LNCAP (cell line): ENCODE measurements around the gene HLF.

Experiments
- CTCF ChIP-seq: fragments of 450-650 bp; IDR thresholded peaks from 2 replicates; pipeline ENCODE4 v1.5.1; 2017; ENCODE audit warnings: mild to moderate bottlenecking

HLF gene

GRCh38 chr17:55291114-55291507, 26.4 kb downstream of the HLF start:
- no peak for TF ChIP-seq CTCF

- no peak for TF ChIP-seq CTCF
These were observed 27.3 kb downstream of the HLF start for GRCh38 chr17:55292094-55292493.

DNA sequence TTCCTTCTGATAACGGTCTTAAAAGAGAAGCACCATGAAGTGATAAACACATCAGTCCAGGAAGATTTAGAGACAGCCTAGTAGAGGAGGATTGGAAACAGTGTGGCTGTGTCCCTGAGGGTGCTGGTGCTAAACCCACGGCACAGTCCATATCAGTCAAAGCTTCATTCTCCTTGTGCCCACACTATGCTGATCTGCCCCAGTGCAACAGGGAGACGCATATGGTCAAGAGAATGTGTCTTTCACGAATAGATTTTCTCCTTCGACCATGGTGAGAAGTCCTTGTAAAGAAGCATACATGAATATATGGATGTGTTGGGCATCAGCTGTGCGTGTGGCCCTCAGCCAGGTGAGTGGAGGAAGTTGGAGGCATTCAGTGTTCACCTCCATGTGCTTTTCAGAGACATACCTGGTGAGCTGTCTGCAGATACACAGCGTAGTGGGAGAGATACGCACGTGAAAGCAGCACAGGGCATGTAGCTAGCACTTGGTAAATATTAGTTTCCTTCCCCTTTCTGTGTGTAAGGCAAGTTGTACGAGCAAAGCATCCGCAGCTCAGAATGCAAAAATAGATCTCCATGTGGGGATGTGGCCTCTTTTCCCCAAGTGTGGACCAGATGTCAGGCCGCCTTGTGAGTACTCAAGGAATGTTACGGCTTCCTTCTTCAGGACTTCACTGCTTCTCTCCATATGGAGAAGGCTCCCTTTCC, 29.4 kb downstream of the HLF start:
- TF ChIP-seq CTCF, result no peak

- TF ChIP-seq CTCF, result peak; percentile 74
These were observed 30.8 kb downstream of the HLF start for GRCh38 chr17:55295411-55296170.

DNA sequence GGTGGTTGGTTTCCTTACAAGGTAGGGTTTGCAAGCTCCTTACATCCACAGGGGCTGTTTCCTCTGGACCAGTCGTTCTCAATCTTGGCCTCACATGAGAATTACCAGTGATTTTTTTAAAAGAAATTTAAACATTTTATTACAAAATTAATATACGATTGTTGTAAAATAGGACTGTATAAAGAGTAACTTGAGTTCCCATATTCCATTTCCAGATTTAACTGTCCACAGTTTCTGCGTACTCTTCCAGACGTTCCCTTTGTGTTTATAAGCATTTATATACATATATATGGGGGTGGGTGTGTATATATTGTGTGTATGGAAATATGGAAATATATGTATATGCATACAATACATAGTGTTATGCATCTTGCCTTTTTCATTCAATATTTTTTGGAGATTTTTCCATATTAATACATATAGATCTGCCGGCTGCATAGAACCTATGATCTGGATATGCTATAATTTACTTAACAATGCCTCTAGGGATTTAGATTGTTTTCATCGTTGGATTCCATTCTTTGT, 31.5 kb downstream of the HLF start:
- 0 out of 2 replicates have a peak, but pooled peaks have one; percentile 1 for TF ChIP-seq CTCF

DNA sequence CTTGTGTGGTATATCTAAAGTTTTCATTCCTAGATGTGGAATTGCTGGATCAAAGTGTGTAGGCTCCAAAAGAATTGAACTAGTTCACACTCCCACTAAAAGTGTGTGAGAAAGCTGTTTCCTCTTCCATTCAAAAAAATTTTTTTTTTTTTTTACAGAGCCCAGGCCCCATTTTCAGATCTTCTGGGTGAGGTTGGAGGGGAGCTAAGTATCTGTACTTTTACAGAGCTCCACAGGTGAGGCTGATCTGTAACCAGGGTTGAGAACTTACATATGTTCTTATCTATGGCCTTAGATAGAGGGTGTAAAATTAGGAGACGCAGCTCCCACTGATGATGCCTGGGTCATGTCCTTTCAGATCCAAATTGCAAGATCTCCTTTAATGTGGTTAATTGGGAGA, 31.9 kb downstream of the HLF start:
- no peak for TF ChIP-seq CTCF

DNA sequence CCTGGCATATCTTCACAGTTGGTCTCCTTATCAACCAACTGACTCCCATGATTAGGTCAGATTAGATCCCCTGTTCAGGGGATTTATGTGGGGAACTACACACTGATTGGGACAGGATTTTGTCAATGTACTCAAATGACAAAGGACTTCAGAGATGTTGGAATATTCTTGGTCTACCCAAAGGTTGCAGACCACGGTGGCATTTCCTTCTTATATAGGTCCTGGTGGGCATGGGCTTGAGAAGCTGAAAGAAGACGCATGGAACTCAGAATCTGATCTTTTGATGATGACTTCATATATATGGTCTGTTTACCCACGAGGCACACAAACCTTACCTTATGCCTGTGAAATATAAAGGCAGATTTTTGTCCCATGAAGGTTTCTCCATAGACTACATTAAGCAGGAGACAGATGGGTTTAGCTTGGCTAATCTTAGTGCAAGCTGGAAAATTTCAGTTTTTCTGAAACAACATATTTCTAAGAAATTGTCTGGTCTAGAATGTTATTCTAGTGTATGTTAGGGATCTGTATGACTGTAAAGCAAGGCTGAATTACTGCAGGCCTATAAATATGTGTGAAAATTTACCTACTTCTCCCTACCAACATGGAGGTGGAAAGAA, 33.5 kb downstream of the HLF start:
- no peak for TF ChIP-seq CTCF
